Measurements from ENCODE around the gene CTNS. TPM values are rescaled to one million over a fixed set of nuclear protein-coding genes. Genes with fewer than 3 reads are reported as not detected.

The CTNS gene
- total and polyA plus RNA-seq, 2 of the 13 experiments (the other 11 are each of a cell fraction or from before 2014, with no cell fraction given), result 9.5 to 13.7 TPM

GRCh38 chr17:3610523-3610922 is 26.0 kb upstream of the CTNS start:
- no peak for TF ChIP-seq ZMYM2 (CRISPR knock-in tag; IDR thresholded peaks at IDR 0.05)
- TF ChIP-seq ZNF839 (CRISPR knock-in tag; IDR thresholded peaks at IDR 0.05; ENCODE audit: borderline replicate concordance), result no peak
- no peak for ATAC-seq
- Histone ChIP-seq H3K36me3 (replicated peaks in 1 of 2; ENCODE audit: control insufficient read depth in 1 of 2, insufficient read depth in 2 of 2, low read length in 2 of 2) (peaks cover 25 to 59% of the 10 kb centered on the region in 2 experiments; a peak in 4 of 5 replicates), H3K79me2 (ENCODE audit: insufficient read depth, low read length) (no peaks in the 10 kb centered on the region), H2AFZ (ENCODE audit: low read length) (no peak overlapping the region), H3K27ac (ENCODE audit: extremely low read length, insufficient read depth, low read length) (no peak overlapping the region), H3K4me2 (ENCODE audit: low read depth, low read length) (no peak overlapping the region), H4K20me1 (ENCODE audit: insufficient read depth, low read length) (peaks cover 6% of the 10 kb centered on the region; the same call in 1 of the 2 replicates), H3K27me3 (ENCODE audit: control insufficient read depth in 1 of 2, insufficient read depth in 2 of 2, low read length in 2 of 2) (no peaks in the 10 kb centered on the region), H3K9ac (ENCODE audit: insufficient read depth, low read depth, low read length) (no peak overlapping the region), H3K4me1 (ENCODE audit: insufficient read depth, low read length) (no peaks in the 10 kb centered on the region; the same call in 1 of the 2 replicates), H3K4me3 (replicated peaks in 1 of 3; ENCODE audit: insufficient read depth in 1 of 3, low read depth in 2 of 3, low read length in 3 of 3) (no peak overlapping the region), H3K9me3 (ENCODE audit: low read length) (no peaks in the 10 kb centered on the region)
- WGBS (ENCODE audit: low lambda C conversion rate), result 100% methylated on average over 7 of the region's 14 CpGs
- in situ Hi-C loops (cut with HindIII; ENCODE audit: extremely low pct_ligation_motif_present, low pct_unique_long_range_greater_than_20kb), result no loop called here
- intact Hi-C loops (cut with micrococcal nuclease; ENCODE audit: unreplicated experiment), result no loop called here
- ChIA-PET CTCF (ENCODE audit: low intra/inter-chr PET ratio, low total read pairs) (no interaction called here), POLR2A (no interaction called here)
- DNase-seq (ENCODE audit: low spot score), result no peak
- FAIRE-seq, result no peak
- BruUV-seq (replicated peaks), result no TSS peak

- Histone ChIP-seq H3K4me2 (ENCODE audit: low read depth, low read length) (no peak overlapping the region), H3K27ac (ENCODE audit: extremely low read length, insufficient read depth, low read length) (no peak overlapping the region), H3K9me3 (ENCODE audit: low read length) (no peaks in the 10 kb centered on the region), H3K9ac (ENCODE audit: insufficient read depth, low read depth, low read length) (no peak overlapping the region), H4K20me1 (ENCODE audit: insufficient read depth, low read length) (peaks cover 5% of the 10 kb centered on the region; the same call in 1 of the 2 replicates), H3K36me3 (replicated peaks in 1 of 2; ENCODE audit: control insufficient read depth in 1 of 2, insufficient read depth in 2 of 2, low read length in 2 of 2) (peaks cover 25 to 68% of the 10 kb centered on the region in 2 experiments), H2AFZ (ENCODE audit: low read length) (no peak overlapping the region), H3K79me2 (ENCODE audit: insufficient read depth, low read length) (no peaks in the 10 kb centered on the region), H3K4me1 (ENCODE audit: insufficient read depth, low read length) (no peaks in the 10 kb centered on the region; the same call in 1 of the 2 replicates), H3K4me3 (replicated peaks in 1 of 3; ENCODE audit: insufficient read depth in 1 of 3, low read depth in 2 of 3, low read length in 3 of 3) (no peak overlapping the region), H3K27me3 (ENCODE audit: control insufficient read depth in 1 of 2, insufficient read depth in 2 of 2, low read length in 2 of 2) (no peaks in the 10 kb centered on the region)
- no peak for FAIRE-seq
- intact Hi-C loops (cut with micrococcal nuclease; ENCODE audit: unreplicated experiment), result no loop called here
- ATAC-seq, result no peak
- no peak for DNase-seq (ENCODE audit: low spot score)
- ChIA-PET CTCF (ENCODE audit: low intra/inter-chr PET ratio, low total read pairs) (no interaction called here), POLR2A (interaction anchor here (1.1 to 1.2 kb wide), 2 partner anchors 22 to 23 kb away, joined by 3 to 4 read pairs; partner anchors contain the start of genes CTNS and SHPK)
- in situ Hi-C loops (cut with HindIII; ENCODE audit: extremely low pct_ligation_motif_present, low pct_unique_long_range_greater_than_20kb), result no loop called here
- WGBS (ENCODE audit: low lambda C conversion rate), result 97% methylated on average over 5 of the region's 6 CpGs
- BruUV-seq (replicated peaks), result no TSS peak
- TF ChIP-seq ZNF879 (CRISPR knock-in tag; IDR thresholded peaks at IDR 0.05) (no peak), ZNF737 (CRISPR knock-in tag; IDR thresholded peaks at IDR 0.05; ENCODE audit: borderline replicate concordance) (no peak), BCL6 (CRISPR knock-in tag; IDR thresholded peaks at IDR 0.05) (no peak), ZNF75D (CRISPR knock-in tag; IDR thresholded peaks at IDR 0.05; ENCODE audit: borderline replicate concordance) (no peak), ZFAT (CRISPR knock-in tag; conservative IDR thresholded peaks at IDR 0.05) (no peak), ZNF282 (IDR thresholded peaks at IDR 0.05; ENCODE audit: partially characterized antibody) (no peak), ZNF891 (CRISPR knock-in tag; IDR thresholded peaks at IDR 0.05) (no peak), HNRNPL (IDR thresholded peaks at IDR 0.05; ENCODE audit: low read depth, low read length) (no peak), ZNF816 (CRISPR knock-in tag; IDR thresholded peaks at IDR 0.05; ENCODE audit: borderline replicate concordance) (no peak)
- TF ChIP-seq, protein P1, sequence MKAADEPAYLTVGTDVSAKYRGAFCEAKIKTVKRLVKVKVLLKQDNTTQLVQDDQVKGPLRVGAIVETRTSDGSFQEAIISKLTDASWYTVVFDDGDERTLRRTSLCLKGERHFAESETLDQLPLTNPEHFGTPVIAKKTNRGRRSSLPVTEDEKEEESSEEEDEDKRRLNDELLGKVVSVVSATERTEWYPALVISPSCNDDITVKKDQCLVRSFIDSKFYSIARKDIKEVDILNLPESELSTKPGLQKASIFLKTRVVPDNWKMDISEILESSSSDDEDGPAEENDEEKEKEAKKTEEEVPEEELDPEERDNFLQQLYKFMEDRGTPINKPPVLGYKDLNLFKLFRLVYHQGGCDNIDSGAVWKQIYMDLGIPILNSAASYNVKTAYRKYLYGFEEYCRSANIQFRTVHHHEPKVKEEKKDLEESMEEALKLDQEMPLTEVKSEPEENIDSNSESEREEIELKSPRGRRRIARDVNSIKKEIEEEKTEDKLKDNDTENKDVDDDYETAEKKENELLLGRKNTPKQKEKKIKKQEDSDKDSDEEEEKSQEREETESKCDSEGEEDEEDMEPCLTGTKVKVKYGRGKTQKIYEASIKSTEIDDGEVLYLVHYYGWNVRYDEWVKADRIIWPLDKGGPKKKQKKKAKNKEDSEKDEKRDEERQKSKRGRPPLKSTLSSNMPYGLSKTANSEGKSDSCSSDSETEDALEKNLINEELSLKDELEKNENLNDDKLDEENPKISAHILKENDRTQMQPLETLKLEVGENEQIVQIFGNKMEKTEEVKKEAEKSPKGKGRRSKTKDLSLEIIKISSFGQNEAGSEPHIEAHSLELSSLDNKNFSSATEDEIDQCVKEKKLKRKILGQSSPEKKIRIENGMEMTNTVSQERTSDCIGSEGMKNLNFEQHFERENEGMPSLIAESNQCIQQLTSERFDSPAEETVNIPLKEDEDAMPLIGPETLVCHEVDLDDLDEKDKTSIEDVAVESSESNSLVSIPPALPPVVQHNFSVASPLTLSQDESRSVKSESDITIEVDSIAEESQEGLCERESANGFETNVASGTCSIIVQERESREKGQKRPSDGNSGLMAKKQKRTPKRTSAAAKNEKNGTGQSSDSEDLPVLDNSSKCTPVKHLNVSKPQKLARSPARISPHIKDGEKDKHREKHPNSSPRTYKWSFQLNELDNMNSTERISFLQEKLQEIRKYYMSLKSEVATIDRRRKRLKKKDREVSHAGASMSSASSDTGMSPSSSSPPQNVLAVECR (CRISPR knock-in tag; IDR thresholded peaks at IDR 0.05; ENCODE audit: borderline replicate concordance), result no peak
- TF ChIP-seq, protein P2, sequence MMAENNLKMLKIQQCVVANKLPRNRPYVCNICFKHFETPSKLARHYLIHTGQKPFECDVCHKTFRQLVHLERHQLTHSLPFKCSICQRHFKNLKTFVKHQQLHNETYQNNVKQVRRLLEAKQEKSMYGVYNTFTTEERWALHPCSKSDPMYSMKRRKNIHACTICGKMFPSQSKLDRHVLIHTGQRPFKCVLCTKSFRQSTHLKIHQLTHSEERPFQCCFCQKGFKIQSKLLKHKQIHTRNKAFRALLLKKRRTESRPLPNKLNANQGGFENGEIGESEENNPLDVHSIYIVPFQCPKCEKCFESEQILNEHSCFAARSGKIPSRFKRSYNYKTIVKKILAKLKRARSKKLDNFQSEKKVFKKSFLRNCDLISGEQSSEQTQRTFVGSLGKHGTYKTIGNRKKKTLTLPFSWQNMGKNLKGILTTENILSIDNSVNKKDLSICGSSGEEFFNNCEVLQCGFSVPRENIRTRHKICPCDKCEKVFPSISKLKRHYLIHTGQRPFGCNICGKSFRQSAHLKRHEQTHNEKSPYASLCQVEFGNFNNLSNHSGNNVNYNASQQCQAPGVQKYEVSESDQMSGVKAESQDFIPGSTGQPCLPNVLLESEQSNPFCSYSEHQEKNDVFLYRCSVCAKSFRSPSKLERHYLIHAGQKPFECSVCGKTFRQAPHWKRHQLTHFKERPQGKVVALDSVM (CRISPR knock-in tag; IDR thresholded peaks at IDR 0.05), result no peak
Observed at GRCh38 chr17:3613124-3613523, 23.4 kb upstream of the CTNS start.

All from HepG2 (cell line).